Activated naive CD4-positive, alpha-beta T cell treated with anti-CD3 and anti-CD28 coated beads, Interleukin-2, amount 50 U/mL, for 16 hours (primary cell): ENCODE data around the gene FAM107A.
"Not testable (repeated sequence)": the region's sequence is repeated elsewhere in the genome, so short reads cannot be mapped to it uniquely, and the experiment has no call there.

Source experiments
- DNase-seq: peaks from one replicate; pipeline ENCODE4 v3.0.0-alpha.2; 2020

Gene FAM107A

DNA sequence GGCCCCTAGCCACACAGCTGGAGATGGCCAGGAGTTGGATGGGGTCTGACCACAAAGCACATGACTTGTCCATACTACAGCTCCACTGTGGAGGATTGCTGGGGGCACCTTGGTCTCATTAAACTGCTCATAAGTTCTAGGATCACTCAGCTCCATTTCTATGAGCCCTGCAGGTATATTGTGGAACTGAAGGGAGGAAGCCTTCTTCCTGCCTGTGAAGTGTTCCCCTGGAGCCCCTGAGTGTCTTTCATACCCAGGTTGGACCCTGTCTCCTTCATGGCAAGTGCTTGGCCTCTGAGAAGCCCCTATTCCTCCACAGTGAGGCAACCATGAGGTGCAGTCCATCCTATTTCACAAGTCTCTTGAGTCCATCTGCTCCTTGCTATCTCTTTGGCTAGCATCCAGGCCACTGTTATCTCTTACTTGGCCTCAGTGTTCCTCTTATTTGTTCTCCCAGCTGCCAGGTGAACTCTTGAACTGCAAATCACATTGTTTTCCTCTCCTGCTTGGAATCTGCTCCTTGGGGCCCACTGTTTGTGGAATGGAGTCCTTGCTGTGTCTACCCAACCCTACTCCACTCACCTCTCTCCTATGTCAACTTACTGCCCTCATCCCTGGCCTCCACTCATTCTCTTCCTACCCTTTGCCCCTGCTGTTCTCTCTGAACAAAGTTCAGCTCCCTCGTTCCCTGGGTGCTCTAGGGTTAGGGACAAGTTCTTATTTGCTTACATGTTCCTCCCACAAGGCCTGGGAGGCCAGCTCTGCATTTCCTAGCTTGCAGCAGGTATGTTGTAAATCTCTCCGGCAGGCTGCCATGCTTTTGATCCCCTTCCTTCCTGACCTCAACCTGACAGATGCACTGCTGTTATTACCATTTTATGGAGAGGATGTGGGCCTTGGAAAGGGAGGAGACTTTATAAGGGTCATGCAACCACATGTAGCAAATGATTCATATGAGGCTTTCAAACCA lies 41.4 kb downstream of the FAM107A start:
- DNase-seq: no peak

DNA sequence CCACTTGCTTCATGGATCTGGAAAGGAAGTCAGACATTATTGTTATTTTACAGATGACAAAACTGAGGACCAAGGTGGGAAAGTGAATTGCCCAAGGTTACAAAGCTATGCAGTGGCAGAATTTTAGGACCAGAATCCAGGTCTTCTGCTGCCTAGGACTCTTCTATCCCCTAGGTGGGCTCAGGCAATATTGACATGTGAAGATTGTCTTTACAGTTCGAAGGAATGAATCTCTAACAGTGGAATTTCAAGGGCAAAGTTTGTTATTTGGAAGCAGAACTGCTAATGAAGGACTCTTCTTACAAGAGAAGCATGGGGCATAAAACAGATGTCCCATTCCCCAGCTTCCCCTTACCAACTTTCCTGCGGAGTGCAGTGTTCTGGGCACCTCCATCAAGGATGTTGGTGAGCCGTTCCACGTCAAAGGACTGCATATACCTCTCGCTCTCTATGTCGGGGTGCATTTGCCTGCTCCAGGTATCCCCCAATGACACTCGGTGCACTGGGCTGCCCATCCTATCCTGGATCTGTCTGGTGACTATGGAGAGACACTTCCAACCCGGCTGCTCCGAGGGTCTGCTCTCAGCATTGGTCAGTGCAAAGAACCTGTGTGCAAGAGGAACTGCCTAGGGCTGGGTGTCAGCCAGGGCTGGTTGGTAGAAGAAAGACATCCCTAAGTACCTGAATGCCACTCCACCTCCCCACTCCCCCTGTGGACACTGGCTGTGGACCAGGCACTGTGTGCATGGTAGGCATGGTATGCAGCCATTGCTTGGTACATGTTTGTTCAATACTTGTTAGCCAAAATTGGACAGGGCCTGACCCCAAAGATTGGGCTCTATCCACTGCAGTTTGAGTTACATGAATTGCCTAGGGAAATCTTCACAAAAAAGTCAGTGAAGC lies 42.3 kb downstream of the FAM107A start:
- no peak for DNase-seq

DNA sequence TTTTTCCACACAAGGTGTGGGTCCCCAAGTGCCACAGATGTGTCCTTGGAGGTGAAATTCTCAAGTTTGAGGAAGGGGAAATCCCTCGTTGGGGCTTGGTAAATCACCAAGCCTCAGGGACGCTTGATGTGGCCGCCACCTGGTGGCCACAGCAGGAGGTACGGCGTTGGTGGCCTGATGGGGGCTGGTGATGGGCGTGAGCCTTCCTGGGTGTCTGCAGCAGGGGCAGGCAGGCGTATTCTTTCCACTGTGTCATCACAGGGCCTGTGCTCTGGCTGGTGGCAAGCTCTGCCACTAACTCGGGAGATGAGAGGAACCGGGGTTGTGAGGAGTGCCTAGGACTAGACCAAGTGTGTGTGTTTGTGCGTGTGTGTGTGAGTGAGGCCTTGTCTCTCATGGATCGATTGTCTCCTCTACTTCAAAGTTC lies 44.4 kb downstream of the FAM107A start:
- DNase-seq: peak; percentile 82

DNA sequence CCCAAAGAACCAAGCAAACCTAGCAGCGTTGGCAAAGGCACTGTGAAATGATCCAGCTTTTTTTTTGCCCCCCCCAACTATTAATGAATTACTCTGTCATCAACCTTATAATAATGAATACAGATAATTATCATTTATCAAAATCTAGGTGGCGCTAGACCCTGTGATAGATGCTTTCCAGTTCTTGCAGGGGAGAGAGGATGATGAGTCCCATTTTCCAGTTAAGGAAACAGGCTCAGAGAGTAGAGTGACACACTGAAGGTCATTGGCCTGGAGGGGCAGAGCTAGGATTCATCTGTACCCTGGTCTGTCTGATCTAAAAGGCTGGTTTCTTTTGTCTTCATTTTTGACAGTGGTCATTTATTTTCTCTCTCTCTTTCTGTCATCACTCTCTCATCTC lies 45.2 kb downstream of the FAM107A start:
- DNase-seq: no peak

GRCh38 chr3:58531555-58531954 lies 45.6 kb downstream of the FAM107A start:
- no peak for DNase-seq

GRCh38 chr3:58530354-58530865 lies 46.8 kb downstream of the FAM107A start:
- no peak for DNase-seq

DNA sequence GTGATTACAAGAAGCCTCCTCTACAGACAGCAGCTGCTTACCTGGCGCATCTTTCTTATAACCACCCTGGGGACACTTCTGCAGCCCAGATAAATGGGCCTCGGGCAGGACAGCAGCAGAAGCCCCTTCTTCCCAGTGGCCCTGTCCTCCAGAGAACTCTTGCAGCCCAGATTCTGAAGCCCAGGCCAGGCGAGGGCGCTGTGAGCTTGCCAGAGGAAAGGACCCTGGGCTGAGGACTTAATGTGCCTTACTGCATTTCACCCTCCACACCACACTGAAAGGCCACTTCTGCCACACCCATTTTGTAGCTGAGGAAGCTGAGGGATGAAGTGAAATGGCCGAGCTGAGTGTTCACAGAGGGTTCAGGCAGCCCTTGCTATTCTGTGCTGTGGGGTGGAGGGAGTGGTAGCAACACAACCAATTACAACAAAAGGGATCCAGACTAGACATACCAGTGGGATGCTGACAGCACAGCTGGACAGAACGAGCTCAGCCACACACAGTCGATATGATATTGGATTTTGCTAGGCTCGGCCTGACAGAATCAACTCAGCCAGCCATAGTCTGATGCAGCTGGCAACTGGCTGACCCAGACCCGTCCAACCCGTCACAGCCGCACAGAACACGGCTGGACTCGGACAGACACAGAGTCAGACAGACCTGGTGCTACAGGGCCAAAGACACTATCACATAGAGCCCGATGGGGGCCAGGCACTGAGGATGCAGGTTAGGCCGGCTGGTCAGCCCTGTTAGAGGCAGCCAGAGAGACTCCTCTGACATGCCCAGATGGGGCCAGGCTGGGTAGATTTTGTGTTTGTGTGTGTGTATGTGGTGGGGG lies 47.5 kb downstream of the FAM107A start:
- no peak for DNase-seq

DNA sequence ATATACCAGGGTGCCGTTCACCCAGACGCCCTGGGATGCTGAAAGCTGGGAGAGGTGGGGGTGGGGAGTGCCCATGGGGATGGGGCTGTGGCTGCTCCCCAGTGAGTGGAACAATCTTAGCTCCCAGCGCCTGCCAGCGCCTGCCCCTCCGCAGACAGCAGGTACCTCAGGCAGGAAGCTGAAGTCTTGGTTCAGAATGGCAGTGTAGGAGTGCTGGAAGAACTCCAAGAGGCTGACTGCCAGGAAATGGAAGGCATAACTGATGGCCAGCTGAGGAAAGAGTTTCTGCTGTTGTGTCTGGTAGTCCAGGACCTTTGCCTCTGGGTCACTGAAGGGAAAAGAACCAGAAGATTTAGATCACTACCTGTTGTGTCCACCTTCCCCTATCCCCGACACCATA lies 48.6 kb downstream of the FAM107A start:
- no peak for DNase-seq

GRCh38 chr3:58527440-58527839 lies 49.8 kb downstream of the FAM107A start:
- DNase-seq: not testable (repeated sequence)

DNA sequence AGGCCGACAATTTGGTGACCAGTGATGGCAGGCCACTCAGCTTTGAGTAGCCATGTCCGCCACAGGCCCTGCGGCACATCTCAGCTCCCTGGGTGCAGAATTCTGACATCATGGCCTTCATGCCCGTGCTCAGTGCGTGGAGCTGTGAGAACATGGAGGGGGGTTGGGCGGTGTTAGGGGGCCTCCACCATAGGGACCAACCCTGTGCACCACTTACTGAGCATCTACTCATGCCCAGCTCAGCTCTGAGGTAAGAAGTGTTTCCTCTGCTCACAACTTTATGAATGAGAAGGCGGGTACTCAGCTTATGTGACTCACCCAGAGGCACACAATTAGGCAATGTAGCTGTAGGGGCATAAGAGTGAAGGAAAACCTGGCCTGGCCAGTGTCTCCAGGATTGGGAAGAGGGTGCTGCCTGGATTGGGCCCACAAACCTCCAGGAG lies 50.7 kb downstream of the FAM107A start:
- DNase-seq: no peak

GRCh38 chr3:58524326-58524888 lies 52.8 kb downstream of the FAM107A start:
- no peak for DNase-seq

DNA sequence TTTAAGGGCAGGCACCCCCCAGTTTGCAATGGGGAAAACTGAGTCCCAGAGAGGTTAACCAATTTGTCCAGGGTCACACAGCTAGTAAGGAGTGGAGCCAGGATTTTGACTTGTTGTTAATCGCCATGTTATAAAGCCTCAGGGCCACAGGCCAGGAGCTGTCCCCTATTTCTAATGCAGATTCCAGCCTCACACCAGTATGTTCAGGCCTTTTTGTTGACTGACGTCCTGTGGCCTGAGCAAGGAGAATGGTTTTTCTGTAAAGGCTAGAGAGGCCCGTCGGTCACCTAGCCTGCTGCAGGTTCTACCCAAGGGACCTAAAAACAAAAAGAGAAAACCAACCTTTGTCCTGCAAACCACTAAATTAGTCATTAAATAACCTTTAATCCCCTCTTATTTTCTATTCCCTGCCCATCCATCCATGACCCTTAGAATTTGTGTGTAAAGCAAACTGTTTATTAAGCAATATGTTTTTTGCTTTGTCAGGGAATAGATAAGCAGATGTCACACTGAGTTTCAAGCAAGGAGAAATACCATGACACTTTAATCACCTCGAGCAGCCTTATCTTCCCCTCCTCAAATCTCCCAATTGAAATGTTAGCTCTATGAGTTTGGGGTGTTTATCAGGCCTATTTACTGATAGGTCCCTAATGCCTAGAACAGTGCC lies 54.3 kb downstream of the FAM107A start:
- no peak for DNase-seq

DNA sequence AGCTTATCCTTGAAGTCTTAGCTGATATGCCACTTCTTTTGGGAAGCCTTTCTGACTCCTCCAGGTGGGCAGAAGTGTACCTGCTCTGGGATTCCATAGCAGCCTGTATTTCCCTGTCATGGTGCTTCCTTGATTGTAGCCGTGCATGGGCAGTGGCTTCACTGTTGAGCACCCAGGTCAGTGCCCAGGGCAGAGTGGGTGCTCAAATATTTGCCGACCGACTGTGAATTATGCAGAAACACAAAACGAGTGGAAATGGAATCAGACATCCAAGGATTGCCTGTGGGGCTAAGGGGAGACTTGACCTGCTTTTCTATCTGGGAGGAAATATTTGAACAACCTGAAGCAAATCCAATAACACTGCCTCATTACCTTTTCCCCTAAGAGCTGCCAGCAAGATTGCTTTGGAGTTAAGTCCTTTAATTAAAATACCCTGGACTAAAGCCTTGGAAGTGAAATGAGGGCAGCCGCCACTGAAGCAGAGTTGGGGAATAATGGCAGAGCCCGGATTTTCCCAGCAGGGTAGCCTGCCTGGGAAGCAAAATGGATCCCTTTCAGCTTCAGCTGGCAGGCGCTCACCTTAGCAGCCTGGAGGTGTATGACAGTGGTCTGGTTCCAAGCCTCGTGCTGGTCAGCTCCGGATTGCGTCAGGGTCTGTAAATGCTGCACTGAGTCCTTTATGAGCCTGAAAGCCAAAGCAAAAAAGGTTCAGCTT lies 55.1 kb downstream of the FAM107A start:
- no peak for DNase-seq

DNA sequence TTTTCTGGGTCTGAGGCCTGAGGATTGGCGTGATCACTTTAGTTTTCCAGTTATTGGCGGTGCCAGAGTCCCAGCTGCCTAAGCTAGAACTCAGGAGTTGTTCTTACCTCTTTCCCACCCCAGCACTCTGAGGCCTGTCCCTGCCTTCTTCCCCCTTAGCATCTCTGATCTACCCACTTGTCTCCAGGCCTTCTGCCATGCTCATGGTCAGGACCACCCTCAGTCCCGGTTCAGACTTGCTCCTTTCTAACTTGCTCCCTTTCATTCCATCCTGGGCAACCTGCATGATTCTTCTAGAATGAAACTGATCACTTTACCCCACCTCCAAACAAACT lies 55.9 kb downstream of the FAM107A start:
- no peak for DNase-seq

DNA sequence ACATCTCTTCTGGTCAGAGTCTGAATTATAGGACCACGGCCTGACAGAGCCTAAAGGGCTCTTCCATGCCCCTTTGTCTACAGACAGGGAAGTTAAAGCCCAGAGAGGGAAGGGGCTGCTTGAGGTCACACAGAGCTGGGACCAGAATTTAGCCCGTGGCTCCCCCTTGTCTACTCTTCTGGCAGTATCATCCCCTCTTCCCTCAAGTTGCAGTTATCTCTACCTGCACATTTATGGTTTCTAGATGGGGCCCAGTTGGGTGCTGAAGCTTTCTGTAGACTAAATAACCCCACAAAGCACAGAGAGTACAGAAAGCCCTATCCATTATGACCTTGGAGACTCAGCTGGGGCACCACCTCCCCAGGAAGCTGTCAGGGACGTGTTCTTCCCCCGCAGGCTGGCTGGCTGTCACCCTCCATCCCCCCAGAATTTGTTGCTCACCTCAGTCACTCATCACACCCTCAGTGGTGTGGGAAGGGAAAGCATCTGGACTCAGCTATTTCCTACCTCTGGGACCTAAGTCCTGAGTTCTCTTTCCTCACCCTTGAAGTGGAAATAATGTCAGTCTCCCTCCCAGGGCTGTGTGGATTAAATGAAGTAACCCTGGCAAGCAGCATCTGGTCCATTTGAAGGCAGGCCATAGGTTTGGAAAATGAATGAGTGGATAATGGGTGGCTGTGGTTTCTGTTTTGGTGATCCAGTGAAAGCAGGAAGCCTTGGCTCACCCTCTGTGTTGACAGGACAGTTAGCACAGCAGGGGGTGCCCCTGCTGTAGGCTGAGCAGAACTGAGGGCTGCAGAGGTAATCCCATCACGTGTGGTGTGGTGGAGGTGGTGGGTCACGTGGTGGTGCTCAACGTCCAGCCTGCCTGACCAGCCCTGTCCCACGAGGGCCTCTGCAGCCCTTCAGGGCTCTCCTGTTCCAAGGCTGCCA lies 56.5 kb downstream of the FAM107A start:
- DNase-seq: no peak

GRCh38 chr3:58519668-58520402 lies 57.4 kb downstream of the FAM107A start:
- DNase-seq: no peak

DNA sequence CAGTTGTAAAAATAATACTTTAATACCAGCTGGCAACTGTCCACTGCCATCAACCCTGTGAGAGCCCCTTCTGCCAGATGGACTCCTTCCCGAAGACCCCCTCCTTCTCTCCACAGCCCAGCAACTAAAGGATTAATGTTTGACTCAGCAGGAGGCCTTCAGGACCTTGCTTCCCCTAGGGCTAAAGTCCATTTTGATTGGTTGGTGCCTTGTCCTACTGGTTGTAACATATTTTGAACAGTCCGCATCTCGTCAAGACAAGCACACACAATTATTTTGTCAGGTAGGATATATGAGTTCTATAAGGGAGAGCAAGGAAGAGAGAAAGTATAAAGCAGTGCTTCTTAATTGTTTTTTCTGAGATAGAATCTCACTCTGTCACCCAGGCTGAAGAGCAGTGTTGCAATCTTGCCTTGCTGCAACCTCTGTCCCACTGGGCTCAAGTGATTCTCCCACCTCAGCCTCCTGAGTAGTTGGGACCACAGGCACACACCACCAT lies 58.9 kb downstream of the FAM107A start:
- DNase-seq: no peak

DNA sequence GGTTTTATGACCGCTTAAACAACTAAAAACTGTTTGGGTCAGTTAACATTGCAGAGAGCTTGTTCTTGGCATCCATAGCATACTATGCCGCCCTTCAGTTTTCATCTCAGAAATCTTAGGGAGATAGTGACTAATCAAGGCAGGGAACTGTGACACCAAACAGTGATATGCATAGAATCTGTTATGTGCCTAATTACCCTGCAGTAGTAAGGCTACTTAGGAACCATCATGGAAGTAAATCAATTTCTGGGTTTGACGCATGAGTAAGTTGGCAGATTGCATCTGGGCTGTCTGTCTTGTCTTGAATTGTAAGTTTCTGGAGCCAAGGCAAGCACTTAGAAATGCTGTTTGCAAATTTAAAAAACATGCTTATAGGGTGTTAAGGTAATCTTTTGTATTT lies 62.8 kb downstream of the FAM107A start:
- no peak for DNase-seq
